ENCODE measurements around the gene ESRRA.

Gene ESRRA

DNA sequence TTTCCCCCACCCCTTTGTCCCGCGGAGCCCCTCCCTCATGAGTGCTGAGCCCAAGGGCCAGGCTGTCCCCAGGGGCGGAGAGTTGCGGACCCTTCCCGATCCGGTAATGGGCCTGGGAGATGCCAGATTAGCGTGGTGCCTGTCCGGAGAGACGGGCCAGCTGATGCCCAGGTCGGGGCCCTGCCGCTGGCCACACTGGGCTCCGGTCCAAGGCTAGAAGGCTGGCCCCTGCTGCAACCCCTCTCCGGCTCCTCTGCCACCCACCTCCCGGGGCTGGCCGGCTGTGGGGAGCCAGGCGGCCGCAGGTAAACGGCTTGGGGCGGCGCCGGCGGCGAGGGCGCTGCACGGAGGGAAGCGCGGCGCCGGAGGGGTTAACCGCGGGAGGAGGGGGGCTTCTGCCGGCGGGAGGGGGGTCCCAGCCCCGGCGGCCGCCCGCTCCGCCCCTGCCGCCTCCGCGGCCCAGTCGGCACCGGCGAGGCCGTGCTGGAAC, 14.0 kb upstream of the ESRRA start, which contains the start of gene KCNK4:
KCNK4 (plus strand) TSS at position 41 of the 490 bp plus-strand sequence. CDS start 1,717 bp downstream, outside the sequence.
- in situ Hi-C loops (cut with HindIII; ENCODE audit: low sequenced_read_pairs): no loop called here

- in situ Hi-C loops (cut with HindIII; ENCODE audit: low sequenced_read_pairs): no loop called here
Measured at GRCh38 chr11:64291752-64292459, 13.4 kb upstream of the ESRRA start.

DNA sequence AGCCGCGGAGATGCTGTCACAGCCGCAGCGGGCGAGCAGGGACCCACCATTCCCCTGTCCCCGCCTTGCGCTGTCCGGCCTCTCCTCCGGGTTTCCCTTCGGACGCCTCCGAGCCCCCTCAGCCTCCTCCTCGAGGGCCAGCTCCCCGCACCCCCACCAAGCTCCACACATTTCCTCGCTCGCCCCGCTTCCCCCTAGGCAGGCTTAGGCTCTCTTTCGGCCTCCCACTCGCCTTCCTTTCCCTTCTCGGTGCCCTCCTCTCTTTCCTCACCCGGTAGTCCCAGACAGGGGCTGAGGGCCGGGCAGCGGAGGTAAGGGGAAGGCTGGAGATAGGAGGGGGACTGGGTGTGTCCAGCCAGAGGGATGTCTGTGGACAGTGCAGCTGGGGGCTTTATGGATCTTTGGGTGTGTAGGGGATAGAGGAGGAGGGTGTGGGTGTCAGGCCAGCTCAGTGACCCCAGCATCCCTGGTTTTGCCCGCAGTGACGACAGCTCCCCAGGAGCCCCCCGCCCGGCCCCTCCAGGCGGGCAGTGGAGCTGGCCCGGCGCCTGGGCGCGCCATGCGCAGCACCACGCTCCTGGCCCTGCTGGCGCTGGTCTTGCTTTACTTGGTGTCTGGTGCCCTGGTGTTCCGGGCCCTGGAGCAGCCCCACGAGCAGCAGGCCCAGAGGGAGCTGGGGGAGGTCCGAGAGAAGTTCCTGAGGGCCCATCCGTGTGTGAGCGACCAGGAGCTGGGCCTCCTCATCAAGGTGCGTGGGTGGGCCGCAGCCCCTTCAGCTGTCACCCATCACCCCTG, 12.7 kb upstream of the ESRRA start:
- in situ Hi-C loops (cut with HindIII; ENCODE audit: low sequenced_read_pairs): no loop called here

- in situ Hi-C loops (cut with HindIII; ENCODE audit: low sequenced_read_pairs): no loop called here
Measured at GRCh38 chr11:64294774-64295173, 10.6 kb upstream of the ESRRA start.

DNA sequence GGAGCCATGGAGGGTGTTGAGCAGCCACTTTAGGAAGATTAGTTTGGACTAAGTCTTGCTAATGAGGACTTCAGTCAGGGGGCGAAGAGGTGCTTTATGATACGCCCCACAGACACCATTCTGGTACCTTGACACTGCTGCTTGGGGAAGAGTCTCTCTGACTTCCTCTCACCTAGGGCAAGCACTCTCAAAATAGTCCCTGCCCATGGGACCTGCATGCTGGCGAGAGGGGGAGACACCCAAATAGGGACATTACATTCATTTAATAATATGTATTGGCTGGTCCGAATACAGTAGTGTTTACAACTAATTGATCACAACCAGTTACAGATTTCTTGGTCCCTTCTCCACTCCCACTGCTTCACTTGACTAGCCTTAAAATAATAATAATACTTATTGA, 9.6 kb upstream of the ESRRA start:
- in situ Hi-C loops (cut with HindIII; ENCODE audit: low sequenced_read_pairs): no loop called here

- in situ Hi-C loops (cut with HindIII; ENCODE audit: low sequenced_read_pairs): no loop called here
Measured at GRCh38 chr11:64296236-64296635, 9.1 kb upstream of the ESRRA start.

DNA sequence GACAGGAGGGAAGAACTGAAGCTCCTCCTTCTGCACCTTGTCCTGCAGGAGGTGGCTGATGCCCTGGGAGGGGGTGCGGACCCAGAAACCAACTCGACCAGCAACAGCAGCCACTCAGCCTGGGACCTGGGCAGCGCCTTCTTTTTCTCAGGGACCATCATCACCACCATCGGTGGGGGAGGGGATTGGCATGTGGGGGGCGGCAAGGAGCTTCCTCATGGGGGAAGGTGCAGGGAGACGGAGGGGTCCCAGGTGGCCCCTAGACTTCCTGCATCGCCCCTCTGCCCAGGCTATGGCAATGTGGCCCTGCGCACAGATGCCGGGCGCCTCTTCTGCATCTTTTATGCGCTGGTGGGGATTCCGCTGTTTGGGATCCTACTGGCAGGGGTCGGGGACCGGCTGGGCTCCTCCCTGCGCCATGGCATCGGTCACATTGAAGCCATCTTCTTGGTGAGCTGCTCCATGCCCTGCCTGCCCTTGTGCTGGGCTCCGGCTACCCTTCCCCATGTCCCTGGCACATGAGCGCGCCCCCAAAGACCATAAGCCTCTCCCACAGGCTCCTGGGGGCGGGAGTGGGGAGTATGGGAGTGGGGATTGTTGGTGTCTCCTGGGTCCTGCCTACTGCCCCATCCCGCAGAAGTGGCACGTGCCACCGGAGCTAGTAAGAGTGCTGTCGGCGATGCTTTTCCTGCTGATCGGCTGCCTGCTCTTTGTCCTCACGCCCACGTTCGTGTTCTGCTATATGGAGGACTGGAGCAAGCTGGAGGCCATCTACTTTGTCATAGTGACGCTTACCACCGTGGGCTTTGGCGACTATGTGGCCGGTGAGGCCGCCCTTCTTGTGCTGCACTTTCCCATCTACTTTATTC, 8.3 kb upstream of the ESRRA start:
- in situ Hi-C loops (cut with HindIII; ENCODE audit: low sequenced_read_pairs): no loop called here

DNA sequence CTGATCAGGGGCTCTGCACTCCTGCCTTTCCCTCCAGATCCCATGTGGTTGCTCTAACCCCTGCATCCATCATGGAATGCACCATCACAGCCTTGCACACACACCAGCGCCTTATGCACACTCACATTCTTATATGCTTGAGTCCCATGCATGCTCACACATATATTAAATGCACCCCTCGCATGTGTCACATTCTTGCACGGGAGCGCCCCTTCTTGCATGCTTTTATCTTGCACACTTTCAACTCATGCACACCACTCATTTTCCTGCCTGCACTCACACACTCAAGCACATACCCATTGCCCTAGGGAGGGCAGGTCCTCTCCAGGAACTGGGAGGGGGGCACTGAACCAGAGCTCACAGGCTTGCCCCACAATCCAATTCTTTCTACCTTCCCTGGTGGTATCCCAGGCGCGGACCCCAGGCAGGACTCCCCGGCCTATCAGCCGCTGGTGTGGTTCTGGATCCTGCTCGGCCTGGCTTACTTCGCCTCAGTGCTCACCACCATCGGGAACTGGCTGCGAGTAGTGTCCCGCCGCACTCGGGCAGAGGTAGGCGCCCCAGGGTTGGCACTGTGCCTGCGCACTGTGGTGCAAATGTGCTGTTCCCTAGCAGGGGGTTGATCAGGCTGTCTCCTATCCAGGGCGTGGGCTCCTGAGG, 7.5 kb upstream of the ESRRA start:
- in situ Hi-C loops (cut with HindIII; ENCODE audit: low sequenced_read_pairs): no loop called here

DNA sequence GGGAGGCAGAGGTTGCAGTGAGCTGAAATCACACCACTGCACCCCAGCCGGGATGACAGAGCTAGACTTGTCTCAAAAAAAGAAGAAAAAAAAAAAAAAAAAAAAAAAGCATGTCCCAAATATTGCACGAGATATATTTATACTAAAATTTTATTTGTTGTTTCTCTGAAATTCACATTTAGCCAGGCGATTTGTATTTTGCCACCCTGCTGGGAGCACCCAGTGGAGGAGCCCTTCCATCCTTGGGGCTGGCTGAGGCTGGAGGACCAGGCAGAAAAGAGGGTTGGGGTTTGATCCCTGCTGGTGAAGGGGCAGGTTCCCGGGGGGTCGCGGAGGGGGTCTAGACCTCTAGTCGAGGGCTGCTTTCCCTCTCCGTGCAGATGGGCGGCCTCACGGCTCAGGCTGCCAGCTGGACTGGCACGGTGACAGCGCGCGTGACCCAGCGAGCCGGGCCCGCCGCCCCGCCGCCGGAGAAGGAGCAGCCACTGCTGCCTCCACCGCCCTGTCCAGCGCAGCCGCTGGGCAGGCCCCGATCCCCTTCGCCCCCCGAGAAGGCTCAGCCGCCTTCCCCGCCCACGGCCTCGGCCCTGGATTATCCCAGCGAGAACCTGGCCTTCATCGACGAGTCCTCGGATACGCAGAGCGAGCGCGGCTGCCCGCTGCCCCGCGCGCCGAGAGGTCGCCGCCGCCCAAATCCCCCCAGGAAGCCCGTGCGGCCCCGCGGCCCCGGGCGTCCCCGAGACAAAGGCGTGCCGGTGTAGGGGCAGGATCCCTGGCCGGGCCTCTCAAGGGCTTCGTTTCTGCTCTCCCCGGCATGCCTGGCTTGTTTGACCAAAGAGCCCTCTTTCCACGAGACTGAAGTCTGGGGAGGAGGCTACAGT, 6.1 kb upstream of the ESRRA start:
- in situ Hi-C loops (cut with HindIII; ENCODE audit: low sequenced_read_pairs): no loop called here

GRCh38 chr11:64299847-64300648, 5.3 kb upstream of the ESRRA start, which contains the start of gene CATSPERZ:
TSS of gene CATSPERZ (plus strand) at chr11:64300358. CDS start at chr11:64300411, 53 bp downstream.
- in situ Hi-C loops (cut with HindIII; ENCODE audit: low sequenced_read_pairs): no loop called here

DNA sequence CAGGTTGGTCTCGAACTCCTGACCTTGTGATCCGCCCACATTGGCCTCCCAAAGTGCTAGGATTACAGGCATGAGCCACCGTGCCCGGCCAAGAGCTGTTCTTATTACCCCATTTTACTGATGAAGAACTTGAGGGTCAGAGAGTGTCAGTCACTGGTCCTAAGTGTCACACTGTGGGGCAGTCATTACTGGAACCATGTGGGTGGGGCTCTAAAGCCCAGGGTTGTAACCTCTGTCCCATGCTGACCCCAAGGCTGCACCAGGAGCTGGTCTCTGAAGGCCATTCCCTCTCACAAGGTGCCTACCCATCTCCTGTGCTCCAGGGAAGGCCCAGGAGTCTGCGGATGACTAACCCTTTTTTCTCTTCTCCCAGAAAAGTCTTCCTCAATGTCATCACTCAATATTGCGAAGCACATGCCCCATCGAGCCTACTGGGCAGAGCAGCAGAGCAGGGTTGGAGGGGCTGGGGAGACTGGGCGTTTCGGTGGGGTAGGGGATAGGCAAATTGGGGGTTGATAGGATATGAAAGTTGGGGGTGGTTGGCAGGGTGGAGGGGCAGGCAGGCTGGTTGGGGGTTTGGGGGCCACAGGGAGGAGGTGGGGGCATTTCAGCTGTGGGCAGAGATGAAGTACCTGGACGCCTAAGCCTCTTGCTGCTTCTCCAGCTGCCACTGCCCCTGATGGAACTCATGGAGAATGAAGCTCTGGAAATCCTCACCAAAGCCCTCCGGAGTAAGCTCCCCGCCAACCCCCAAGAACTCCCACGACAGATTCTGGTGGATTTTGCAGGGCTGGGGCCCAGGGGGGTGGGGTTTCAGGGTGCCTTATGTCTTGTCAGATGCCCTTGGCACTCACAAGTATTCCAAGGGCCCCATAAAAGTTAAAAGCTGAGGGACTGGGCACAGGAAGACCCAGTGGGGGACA, 2.0 kb upstream of the ESRRA start:
- in situ Hi-C loops (cut with HindIII; ENCODE audit: low sequenced_read_pairs): no loop called here

DNA sequence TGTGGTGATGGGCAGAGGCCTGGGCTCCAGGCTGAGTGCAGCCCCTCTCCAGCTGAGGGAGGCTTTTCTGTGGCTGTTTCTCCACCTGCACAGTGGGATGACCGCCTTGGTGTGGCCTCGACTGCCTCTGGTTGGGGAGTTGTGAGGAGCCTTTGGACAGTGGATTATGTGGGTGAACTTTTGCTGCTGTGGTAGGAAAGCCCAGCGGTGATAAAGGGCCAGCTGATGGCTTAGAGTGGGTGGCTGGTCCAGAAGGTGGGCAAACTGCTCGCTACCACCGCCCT, 1.4 kb upstream of the ESRRA start:
- in situ Hi-C loops (cut with HindIII; ENCODE audit: low sequenced_read_pairs): no loop called here

DNA sequence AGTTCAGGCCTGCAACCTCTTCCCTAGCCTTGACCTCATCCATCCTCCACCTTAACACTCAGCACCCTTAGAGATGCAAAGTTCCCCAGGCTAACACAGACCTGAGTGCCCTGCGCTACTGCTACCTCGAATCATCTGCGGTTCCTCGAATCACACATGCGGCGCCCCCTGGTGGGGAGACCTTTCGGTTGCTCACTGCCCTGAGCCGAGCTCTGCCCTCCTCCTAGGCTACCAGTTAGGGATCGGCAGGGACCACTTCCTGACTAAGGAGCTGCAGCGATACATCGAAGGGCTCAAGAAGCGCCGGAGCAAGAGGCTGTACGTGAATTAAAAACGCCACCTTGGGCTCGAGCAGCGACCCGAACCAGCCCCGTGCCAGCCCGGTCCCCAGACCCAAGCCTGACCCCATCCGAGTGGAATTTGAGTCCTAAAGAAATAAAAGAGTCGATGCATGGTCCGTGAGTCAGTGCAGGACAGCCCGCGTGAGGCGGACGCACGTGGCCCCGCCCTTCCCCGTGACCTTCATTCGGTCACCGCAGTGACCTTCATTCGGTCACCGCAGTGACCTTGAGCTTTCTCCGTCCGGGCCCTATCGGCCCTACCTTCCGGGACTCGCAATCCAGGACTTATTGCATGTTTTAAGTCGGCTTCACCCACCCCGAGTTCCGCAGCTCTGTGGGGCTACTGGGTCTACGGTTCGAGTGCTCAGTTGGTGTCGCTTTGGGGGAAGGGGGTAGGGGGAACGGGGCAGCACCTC, 830 bp upstream of the ESRRA start:
- in situ Hi-C loops (cut with HindIII; ENCODE audit: low sequenced_read_pairs): no loop called here

DNA sequence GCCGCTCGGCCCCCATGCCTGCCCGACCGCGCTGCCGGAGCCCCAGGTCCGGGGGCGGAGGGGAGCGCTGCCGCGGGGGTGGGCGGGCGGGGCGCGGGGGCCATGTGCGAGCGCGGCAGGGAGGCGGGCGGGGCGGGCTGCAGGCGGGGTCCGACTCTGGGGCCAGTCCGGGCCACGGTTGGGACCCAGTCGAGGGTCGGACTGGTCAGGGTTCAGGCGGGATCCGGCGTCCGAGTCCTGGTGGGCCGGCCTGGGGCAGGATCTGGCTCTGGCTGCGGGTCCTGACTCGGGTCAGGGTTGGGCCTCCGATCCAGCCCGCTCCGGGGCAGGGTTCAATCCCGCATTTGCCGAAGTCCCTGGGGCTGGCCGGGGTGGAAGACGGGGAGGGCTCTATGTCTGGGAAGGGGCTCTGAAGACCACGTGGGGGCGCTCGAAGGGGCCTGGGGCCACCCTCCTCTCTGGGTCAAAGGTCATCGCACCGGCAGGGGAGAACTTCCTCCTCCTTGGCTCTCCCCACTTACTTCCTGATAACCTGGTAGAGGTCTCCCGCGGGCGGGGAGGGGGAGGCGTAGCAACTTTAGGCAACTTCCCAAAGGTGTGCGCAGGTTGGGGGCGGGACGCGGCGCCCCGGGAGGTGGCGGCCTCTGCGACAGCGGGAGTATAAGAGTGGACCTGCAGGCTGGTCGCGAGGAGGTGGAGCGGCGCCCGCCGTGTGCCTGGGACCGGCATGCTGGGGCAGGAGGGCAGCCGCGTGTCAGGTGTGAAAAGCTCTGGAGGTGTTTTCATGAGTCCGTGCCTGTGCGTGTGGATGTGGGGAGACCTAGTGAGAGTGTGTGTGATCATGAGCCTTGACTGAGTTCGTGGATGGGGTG, 603 bp downstream of the ESRRA start:
- in situ Hi-C loops (cut with HindIII; ENCODE audit: low sequenced_read_pairs): no loop called here

GRCh38 chr11:64306563-64306875, 1.2 kb downstream of the ESRRA start:
- in situ Hi-C loops (cut with HindIII; ENCODE audit: low sequenced_read_pairs): no loop called here

- in situ Hi-C loops (cut with HindIII; ENCODE audit: low sequenced_read_pairs): no loop called here
Measured at GRCh38 chr11:64306876-64307622, 1.7 kb downstream of the ESRRA start.

Measured in DLD1 (cell line).